GM12878 (cell line): ENCODE measurements around the gene DSC2. TPM values are rescaled to one million over a fixed set of nuclear protein-coding genes. Genes with fewer than 3 reads are reported as not detected.

Source experiments
- ATAC-seq: fragments of 200-7000 bp; cut with Tn5 transposase; 3 replicates; pipeline ENCODE4 v1.9.1; 2020; ENCODE audit warnings: mild to moderate bottlenecking, moderate library complexity
- BruUV-seq: library from RNA; stranded (reverse); fragments of 400-500 nt; replicated peaks from 2 replicates; lab custom pipeline; 2021; lab: Mats Ljungman, UMichigan
- CTCF ChIA-PET: fragments of 300-600 bp; sonication (Branson Sonifier 250); formaldehyde crosslinking; extraction: SDS; loops from one replicate; lab custom pipeline; 2021; ENCODE audit warnings: inconsistent platforms; lab: Yijun Ruan, JAX
- POLR2A ChIA-PET: fragments of 350-600 bp; formaldehyde crosslinking; extraction: SDS; loops from one replicate; lab custom pipeline; 2021; ENCODE audit warnings: inconsistent platforms; lab: Charles Lee
- RAD21 ChIA-PET: fragments of 300-600 bp; sonication (Branson Sonifier 250); formaldehyde crosslinking; loops from one replicate; lab custom pipeline; 2023; ENCODE audit warnings: antibody characterized with exemption; ENCODE audit not compliant: unreplicated experiment; lab: Charles Lee
- SMC1A ChIA-PET: fragments of 300-600 bp; sonication (Branson Sonifier 250); formaldehyde crosslinking; loops from one replicate; lab custom pipeline; 2023; ENCODE audit not compliant: unreplicated experiment, uncharacterized antibody; lab: Charles Lee
- DNase-seq: peaks from one replicate; pipeline ENCODE4 v3.0.0-alpha.2; 2011; ENCODE audit warnings: low read depth, low spot score
- FAIRE-seq: peaks from 3 replicates; lab custom pipeline; 2011; peaks lifted over from hg19 to GRCh38; lab: Jason Lieb, UNC
- H2AFZ ChIP-seq: 2 replicates; pipeline ENCODE4 v1.6.0; 2011; ENCODE audit warnings: low read depth, low read length, control low read depth; ENCODE audit not compliant: control insufficient read depth
- H3K27ac ChIP-seq: 2 replicates; pipeline ENCODE4 v1.5.1; 2011; ENCODE audit warnings: control low read depth; ENCODE audit not compliant: control insufficient read depth, insufficient read depth
- H3K27me3 ChIP-seq, 2 experiments: replicated peaks in 1 of 2; 2 replicates each; pipeline versions ENCODE4 v1.6.0 to v1.6.1; 2011; ENCODE audit warnings: low read length in 1 of 2; ENCODE audit not compliant: control insufficient read depth in 2 of 2, insufficient read depth in 2 of 2
- H3K36me3 ChIP-seq, 2 experiments: 2 replicates each; pipeline ENCODE4 v1.5.1; 2011; ENCODE audit warnings: low read length in 1 of 2; ENCODE audit not compliant: control insufficient read depth in 2 of 2, insufficient read depth in 2 of 2
- H3K4me1 ChIP-seq: 2 replicates; pipeline ENCODE4 v1.6.1; 2011; ENCODE audit warnings: mild to moderate bottlenecking, low read length, moderate library complexity, mixed read lengths; ENCODE audit not compliant: control insufficient read depth, insufficient read depth
- H3K4me2 ChIP-seq: 2 replicates; pipeline ENCODE4 v1.6.0; 2011; ENCODE audit warnings: control low read depth; ENCODE audit not compliant: control insufficient read depth, insufficient read depth
- H3K4me3 ChIP-seq: fragments of 200-600 bp; sonication (generic); 2 replicates; pipeline ENCODE4 v1.5.1; 2016
- H3K79me2 ChIP-seq: 2 replicates; pipeline ENCODE4 v1.6.0; 2011; ENCODE audit warnings: low read length; ENCODE audit not compliant: control insufficient read depth, insufficient read depth
- H3K9ac ChIP-seq: 2 replicates; pipeline ENCODE4 v1.8.0; 2011; ENCODE audit warnings: low read length, control low read depth, mixed read lengths; ENCODE audit not compliant: control insufficient read depth, insufficient read depth
- H3K9me3 ChIP-seq: replicated peaks from 3 replicates; pipeline ENCODE4 v1.5.1; 2011; ENCODE audit warnings: mild to moderate bottlenecking, low read length; ENCODE audit not compliant: control insufficient read depth, insufficient read depth
- H4K20me1 ChIP-seq: 2 replicates; pipeline ENCODE4 v1.6.0; 2011; ENCODE audit not compliant: control insufficient read depth, insufficient read depth
- ASH2L ChIP-seq: fragments of 300-600, 200-600 bp; sonication (generic); IDR thresholded peaks from 2 replicates; pipeline ENCODE4 v1.6.1; 2017; ENCODE audit warnings: low read depth, mild to moderate bottlenecking, borderline replicate concordance
- CHD2 ChIP-seq: IDR thresholded peaks from 2 replicates; pipeline ENCODE4 v1.6.1; 2011; ENCODE audit warnings: low read depth, low read length, improper control_type of control experiment, borderline replicate concordance
- EZH2 ChIP-seq: IDR thresholded peaks from 2 replicates; pipeline ENCODE4 v1.6.1; 2012; ENCODE audit warnings: low read depth, mild to moderate bottlenecking, control low read depth, inconsistent platforms, low read length, borderline replicate concordance; ENCODE audit not compliant: control insufficient read depth
- IKZF1 ChIP-seq: fragments of 450-650 bp; conservative IDR thresholded peaks from 2 replicates; pipeline ENCODE4 v1.6.1; 2017; ENCODE audit warnings: antibody characterized with exemption, mild to moderate bottlenecking
- IRF4 ChIP-seq: IDR thresholded peaks from 2 replicates; pipeline ENCODE4 v1.6.1; 2011; ENCODE audit warnings: low read depth, low read length
- NFYA ChIP-seq: IDR thresholded peaks from 2 replicates; pipeline ENCODE4 v1.6.1; 2011; ENCODE audit warnings: low read depth, mild to moderate bottlenecking, low read length, improper control_type of control experiment, borderline replicate concordance
- RB1 ChIP-seq: fragments of 450-650 bp; formaldehyde crosslinking; IDR thresholded peaks from 2 replicates; pipeline ENCODE4 v1.6.1; 2017; ENCODE audit warnings: mild to moderate bottlenecking, borderline replicate concordance
- SRF ChIP-seq, 2 experiments: IDR thresholded peaks; 2 replicates each; pipeline ENCODE4 v1.6.1; 2011; ENCODE audit warnings: low read depth in 2 of 2, low read length in 2 of 2, mild to moderate bottlenecking in 1 of 2, moderate library complexity in 1 of 2
- WGBS: methylation state at CpG from one replicate; pipeline ENCODE4 v1.1.6; 2016; ENCODE audit warnings: low lambda C conversion rate; ENCODE audit not compliant: insufficient replicate concordance, insufficient coverage; ENCODE audit errors: missing lambda C conversion rate; 5-methylcytosine and 5-hydroxymethylcytosine counted together
- in situ Hi-C: fragments of 300-500 bp; cut with MboI; formaldehyde crosslinking; loops from 9 replicates; pipeline ENCODE4 v1.14.3; 2018; ENCODE audit warnings: mixed read lengths
- intact Hi-C: fragments of 100-400 bp; cut with micrococcal nuclease; formaldehyde crosslinking; loops from one replicate; pipeline ENCODE4 v1.14.2; 2022; ENCODE audit not compliant: unreplicated experiment
- polyA plus RNA-seq, 11 experiments: library from polyadenylated mRNA; depleted of rRNA in 4 of 11; unstranded in 6 of 11; stranded (reverse) in 5 of 11; fragments of >200 nt; fragmentation: Nextera tagmentation in 4 of 11; fragmentation: Illumina TruSeq in 1 of 11; extraction: Ambion mirVana in 4 of 11; extraction: Trizol in 1 of 11; gene quantifications; 1 replicate in 1 of 11; 2 replicates in 10 of 11; pipeline versions ENCODE4 v1.2.1 to v1.2.3, GENCODE V29; 2011 to 2016; ENCODE audit warnings: inconsistent platforms in 2 of 11, missing spikeins in 2 of 11, low read depth in 1 of 11
- total RNA-seq, 4 experiments: library from RNA; depleted of rRNA in 3 of 4; stranded (reverse); fragments of >200 nt in 3 of 4; fragmentation: Illumina TruSeq in 1 of 4; extraction: Trizol in 1 of 4; gene quantifications; 2 replicates each; pipeline versions ENCODE4 v1.2.1 to v1.2.3, GENCODE V29; 2013 to 2021
- TF ChIP-seq, protein P1 (sequence below): fragments of 150-350 bp; IDR thresholded peaks from 2 replicates; pipeline ENCODE4 v1.6.1; 2014; ENCODE audit warnings: mild to moderate bottlenecking, low read depth, low read length
- TF ChIP-seq, protein P2 (sequence below): fragments of 450-650 bp; formaldehyde crosslinking; IDR thresholded peaks from 2 replicates; pipeline ENCODE4 v1.4.0; 2020; ENCODE audit warnings: mild to moderate bottlenecking, moderate library complexity
- TF ChIP-seq, protein P3 (sequence below): fragments of 450-650 bp; formaldehyde crosslinking; IDR thresholded peaks from 2 replicates; pipeline ENCODE4 v1.5.0; 2022; ENCODE audit warnings: mild to moderate bottlenecking, missing genetic modification characterization
- TF ChIP-seq, protein P4 (sequence below): fragments of 450-650 bp; IDR thresholded peaks from 2 replicates; pipeline ENCODE4 v1.6.1; 2016; ENCODE audit warnings: mild to moderate bottlenecking

The DSC2 gene
- total and polyA plus RNA-seq, 10 of the 15 experiments (the other 5 are each of a cell fraction or from before 2014, with no cell fraction given), result 1.2 to 4.9 (median 3.0) TPM; not detected in 1

DNA sequence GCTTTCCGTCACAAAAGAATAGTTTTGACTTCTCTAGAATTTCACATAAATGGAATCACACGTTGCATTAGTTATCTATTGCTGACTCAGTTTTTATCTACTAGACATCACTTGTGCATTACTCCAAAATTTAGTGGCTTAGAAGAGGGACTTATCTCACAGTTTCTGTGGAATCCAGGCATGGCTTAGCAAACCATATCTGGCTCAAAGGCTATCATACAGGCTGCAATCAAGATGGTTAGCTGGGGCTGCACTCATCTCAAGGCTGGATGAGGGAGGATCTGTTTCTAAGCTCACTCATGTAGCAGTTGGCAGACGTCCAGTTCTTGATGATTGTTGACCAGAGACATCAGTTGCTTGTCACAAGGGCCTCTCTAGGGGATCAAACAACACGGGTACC lies 53.0 kb downstream of the DSC2 start:
- Histone ChIP-seq H3K4me1 (no peaks in the 10 kb centered on the region), H3K9me3 (peaks cover 1% of the 10 kb centered on the region; the same call in 1 of the 3 replicates), H2AFZ (no peak overlapping the region), H3K27me3 (peaks cover 0 to 2% of the 10 kb centered on the region in 2 experiments; a peak in 1 of 4 replicates), H3K4me3 (no peak overlapping the region), H3K9ac (no peak overlapping the region), H3K27ac (no peak overlapping the region), H3K4me2 (no peak overlapping the region), H3K36me3 (no peaks in the 10 kb centered on the region), H3K79me2 (no peaks in the 10 kb centered on the region), H4K20me1 (no peaks in the 10 kb centered on the region)
- ATAC-seq, result no peak
- DNase-seq, result no peak
- CTCF ChIA-PET, result no interaction called here
- SMC1A ChIA-PET, result no interaction called here
- RAD21 ChIA-PET, result no interaction called here
- FAIRE-seq, result no peak
- POLR2A ChIA-PET, result no interaction called here
- intact Hi-C loops, result no loop called here
- in situ Hi-C loops, result no loop called here
- no TSS peak for BruUV-seq
- WGBS, result 21% methylated on average over 4 of the region's 4 CpGs
- TF ChIP-seq IKZF1 (no peak), NFYA (no peak), IRF4 (no peak), SRF (IDR thresholded peaks at IDR 0.05; ENCODE audit: low read depth in 2 of 2, low read length in 2 of 2) (no peak), EZH2 (no peak), RB1 (no peak), ASH2L (no peak), CHD2 (no peak)
- TF ChIP-seq, protein P1, sequence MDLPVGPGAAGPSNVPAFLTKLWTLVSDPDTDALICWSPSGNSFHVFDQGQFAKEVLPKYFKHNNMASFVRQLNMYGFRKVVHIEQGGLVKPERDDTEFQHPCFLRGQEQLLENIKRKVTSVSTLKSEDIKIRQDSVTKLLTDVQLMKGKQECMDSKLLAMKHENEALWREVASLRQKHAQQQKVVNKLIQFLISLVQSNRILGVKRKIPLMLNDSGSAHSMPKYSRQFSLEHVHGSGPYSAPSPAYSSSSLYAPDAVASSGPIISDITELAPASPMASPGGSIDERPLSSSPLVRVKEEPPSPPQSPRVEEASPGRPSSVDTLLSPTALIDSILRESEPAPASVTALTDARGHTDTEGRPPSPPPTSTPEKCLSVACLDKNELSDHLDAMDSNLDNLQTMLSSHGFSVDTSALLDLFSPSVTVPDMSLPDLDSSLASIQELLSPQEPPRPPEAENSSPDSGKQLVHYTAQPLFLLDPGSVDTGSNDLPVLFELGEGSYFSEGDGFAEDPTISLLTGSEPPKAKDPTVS, result no peak
- TF ChIP-seq, protein P2, sequence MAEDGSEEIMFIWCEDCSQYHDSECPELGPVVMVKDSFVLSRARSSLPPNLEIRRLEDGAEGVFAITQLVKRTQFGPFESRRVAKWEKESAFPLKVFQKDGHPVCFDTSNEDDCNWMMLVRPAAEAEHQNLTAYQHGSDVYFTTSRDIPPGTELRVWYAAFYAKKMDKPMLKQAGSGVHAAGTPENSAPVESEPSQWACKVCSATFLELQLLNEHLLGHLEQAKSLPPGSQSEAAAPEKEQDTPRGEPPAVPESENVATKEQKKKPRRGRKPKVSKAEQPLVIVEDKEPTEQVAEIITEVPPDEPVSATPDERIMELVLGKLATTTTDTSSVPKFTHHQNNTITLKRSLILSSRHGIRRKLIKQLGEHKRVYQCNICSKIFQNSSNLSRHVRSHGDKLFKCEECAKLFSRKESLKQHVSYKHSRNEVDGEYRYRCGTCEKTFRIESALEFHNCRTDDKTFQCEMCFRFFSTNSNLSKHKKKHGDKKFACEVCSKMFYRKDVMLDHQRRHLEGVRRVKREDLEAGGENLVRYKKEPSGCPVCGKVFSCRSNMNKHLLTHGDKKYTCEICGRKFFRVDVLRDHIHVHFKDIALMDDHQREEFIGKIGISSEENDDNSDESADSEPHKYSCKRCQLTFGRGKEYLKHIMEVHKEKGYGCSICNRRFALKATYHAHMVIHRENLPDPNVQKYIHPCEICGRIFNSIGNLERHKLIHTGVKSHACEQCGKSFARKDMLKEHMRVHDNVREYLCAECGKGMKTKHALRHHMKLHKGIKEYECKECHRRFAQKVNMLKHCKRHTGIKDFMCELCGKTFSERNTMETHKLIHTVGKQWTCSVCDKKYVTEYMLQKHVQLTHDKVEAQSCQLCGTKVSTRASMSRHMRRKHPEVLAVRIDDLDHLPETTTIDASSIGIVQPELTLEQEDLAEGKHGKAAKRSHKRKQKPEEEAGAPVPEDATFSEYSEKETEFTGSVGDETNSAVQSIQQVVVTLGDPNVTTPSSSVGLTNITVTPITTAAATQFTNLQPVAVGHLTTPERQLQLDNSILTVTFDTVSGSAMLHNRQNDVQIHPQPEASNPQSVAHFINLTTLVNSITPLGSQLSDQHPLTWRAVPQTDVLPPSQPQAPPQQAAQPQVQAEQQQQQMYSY (CRISPR knock-in tag), result no peak
- TF ChIP-seq, protein P3, sequence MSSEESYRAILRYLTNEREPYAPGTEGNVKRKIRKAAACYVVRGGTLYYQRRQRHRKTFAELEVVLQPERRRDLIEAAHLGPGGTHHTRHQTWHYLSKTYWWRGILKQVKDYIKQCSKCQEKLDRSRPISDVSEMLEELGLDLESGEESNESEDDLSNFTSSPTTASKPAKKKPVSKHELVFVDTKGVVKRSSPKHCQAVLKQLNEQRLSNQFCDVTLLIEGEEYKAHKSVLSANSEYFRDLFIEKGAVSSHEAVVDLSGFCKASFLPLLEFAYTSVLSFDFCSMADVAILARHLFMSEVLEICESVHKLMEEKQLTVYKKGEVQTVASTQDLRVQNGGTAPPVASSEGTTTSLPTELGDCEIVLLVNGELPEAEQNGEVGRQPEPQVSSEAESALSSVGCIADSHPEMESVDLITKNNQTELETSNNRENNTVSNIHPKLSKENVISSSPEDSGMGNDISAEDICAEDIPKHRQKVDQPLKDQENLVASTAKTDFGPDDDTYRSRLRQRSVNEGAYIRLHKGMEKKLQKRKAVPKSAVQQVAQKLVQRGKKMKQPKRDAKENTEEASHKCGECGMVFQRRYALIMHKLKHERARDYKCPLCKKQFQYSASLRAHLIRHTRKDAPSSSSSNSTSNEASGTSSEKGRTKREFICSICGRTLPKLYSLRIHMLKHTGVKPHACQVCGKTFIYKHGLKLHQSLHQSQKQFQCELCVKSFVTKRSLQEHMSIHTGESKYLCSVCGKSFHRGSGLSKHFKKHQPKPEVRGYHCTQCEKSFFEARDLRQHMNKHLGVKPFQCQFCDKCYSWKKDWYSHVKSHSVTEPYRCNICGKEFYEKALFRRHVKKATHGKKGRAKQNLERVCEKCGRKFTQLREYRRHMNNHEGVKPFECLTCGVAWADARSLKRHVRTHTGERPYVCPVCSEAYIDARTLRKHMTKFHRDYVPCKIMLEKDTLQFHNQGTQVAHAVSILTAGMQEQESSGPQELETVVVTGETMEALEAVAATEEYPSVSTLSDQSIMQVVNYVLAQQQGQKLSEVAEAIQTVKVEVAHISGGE (CRISPR knock-in tag), result no peak
- TF ChIP-seq, protein P4, sequence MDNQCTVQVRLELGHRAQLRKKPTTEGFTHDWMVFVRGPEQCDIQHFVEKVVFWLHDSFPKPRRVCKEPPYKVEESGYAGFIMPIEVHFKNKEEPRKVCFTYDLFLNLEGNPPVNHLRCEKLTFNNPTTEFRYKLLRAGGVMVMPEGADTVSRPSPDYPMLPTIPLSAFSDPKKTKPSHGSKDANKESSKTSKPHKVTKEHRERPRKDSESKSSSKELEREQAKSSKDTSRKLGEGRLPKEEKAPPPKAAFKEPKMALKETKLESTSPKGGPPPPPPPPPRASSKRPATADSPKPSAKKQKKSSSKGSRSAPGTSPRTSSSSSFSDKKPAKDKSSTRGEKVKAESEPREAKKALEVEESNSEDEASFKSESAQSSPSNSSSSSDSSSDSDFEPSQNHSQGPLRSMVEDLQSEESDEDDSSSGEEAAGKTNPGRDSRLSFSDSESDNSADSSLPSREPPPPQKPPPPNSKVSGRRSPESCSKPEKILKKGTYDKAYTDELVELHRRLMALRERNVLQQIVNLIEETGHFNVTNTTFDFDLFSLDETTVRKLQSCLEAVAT, result no peak
